ENCODE results near the gene CFAP161.

Gene CFAP161, protein sequence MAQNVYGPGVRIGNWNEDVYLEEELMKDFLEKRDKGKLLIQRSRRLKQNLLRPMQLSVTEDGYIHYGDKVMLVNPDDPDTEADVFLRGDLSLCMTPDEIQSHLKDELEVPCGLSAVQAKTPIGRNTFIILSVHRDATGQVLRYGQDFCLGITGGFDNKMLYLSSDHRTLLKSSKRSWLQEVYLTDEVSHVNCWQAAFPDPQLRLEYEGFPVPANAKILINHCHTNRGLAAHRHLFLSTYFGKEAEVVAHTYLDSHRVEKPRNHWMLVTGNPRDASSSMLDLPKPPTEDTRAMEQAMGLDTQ

DNA sequence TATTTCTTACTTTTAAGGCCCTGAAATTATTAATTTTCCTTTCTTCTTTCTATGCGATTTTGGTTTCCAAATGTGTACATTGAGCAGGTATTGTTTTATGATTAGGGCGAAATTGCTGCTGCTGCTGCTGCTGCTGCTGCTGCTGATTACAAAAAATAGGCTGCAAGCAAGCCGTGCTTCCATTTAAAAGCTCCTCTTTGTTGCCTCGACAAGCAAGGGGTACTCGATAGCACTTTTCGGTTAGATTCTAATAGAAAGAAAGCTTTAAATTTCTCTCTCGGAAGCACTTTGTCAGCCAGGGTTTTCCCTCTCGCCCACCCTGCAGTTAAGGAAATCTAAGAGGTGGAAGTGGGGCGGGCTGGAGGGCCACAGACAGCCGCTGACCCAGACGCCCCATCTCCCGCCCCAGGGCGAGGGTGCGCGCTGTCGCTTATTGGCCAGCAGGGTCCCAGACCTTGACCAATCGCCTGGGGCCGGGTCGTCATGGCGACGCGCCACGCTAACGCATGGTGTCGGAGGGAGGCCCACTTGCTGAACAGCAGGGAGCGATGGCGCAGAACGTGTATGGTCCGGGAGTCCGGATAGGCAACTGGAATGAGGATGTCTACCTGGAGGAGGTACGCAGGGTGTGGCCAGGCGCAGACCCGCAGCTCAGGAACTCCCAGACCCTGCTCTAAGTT, at the start of gene CFAP161:
Gene CFAP161 (plus strand): TSS at position 489 of the 680 bp plus-strand sequence. CDS start 60 bp downstream, at position 549.
- TF ChIP-seq, protein P1, sequence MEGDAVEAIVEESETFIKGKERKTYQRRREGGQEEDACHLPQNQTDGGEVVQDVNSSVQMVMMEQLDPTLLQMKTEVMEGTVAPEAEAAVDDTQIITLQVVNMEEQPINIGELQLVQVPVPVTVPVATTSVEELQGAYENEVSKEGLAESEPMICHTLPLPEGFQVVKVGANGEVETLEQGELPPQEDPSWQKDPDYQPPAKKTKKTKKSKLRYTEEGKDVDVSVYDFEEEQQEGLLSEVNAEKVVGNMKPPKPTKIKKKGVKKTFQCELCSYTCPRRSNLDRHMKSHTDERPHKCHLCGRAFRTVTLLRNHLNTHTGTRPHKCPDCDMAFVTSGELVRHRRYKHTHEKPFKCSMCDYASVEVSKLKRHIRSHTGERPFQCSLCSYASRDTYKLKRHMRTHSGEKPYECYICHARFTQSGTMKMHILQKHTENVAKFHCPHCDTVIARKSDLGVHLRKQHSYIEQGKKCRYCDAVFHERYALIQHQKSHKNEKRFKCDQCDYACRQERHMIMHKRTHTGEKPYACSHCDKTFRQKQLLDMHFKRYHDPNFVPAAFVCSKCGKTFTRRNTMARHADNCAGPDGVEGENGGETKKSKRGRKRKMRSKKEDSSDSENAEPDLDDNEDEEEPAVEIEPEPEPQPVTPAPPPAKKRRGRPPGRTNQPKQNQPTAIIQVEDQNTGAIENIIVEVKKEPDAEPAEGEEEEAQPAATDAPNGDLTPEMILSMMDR (IDR thresholded peaks at IDR 0.05), result no peak

DNA sequence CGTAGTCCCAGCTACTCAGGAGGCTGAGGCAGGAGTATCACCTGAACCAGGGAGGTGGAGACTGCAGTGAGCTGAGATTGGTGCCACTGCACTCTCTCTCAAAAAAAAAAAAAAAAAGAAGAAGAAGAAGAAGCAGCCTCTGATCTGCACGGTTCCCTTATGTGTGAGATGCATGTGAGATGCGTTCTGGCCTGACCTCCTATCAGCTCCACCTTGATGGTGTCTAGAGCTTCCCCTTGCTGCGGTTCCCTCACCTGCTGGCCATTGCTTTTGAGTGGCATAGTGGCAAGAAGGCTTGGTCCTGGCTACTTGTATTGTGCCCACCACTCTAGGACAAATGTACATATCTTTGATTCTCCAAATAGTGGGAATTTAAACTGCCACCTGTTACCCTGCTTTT, 49.4 kb upstream of the CFAP161 start:
- TF ChIP-seq, protein P1 (IDR thresholded peaks at IDR 0.05), result no peak

DNA sequence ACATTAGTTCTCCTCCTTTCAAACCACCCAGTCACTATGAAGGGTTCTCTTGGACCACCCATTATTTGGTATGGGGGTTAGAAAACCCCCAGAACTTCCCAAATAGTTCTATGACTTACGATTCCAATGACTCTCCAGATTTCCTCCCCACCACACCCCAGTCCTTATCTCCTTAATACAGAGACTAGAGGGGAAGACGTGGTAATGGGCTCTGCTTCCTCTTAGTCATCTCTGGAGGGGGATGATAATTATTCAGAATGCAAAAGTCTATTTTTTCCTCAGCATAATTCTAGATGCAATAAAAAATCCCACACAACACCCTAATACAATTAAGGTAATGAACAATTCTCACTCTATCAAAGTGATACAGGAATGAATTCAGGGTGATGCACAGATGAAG, 48.9 kb upstream of the CFAP161 start:
- TF ChIP-seq, protein P1 (IDR thresholded peaks at IDR 0.05), result no peak

DNA sequence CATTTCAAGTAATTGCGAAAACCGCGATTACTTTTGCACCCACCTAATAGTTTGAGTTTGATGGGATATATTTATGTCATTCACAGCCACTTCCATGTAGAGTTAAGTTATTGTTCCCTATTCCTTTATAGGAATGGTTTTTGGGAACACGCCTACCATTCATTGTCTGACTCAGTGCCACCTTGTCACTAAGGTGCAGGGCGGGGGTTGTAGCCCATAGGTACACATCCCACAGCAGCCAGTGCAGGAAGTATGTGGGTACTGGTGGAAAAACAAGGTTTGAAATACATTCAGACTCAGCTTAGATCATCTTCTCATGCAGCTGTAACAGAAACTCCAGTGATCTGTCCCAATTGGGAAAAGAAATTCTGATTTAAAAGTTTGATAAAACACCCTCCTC, 48.2 kb upstream of the CFAP161 start:
- TF ChIP-seq, protein P1 (IDR thresholded peaks at IDR 0.05), result no peak

DNA sequence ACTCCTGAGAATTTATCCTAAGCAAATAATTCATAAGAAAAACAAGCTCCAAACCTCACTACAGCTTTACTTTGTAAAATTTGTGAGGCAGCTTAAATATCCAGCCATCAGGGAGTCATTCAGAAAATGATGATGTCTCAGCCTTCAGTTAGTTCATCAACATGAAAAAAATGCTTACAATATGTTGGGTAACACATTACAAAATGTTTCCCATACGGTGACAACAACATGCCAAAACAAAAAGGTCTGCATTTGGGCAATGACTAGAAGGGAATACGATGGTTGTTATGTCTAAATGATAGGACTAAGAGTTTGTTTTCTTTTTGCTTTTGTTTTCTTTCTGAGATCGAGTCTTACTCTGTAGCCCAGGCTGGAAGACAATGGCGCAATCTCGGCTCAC, 47.0 kb upstream of the CFAP161 start:
- TF ChIP-seq, protein P1 (IDR thresholded peaks at IDR 0.05), result no peak

DNA sequence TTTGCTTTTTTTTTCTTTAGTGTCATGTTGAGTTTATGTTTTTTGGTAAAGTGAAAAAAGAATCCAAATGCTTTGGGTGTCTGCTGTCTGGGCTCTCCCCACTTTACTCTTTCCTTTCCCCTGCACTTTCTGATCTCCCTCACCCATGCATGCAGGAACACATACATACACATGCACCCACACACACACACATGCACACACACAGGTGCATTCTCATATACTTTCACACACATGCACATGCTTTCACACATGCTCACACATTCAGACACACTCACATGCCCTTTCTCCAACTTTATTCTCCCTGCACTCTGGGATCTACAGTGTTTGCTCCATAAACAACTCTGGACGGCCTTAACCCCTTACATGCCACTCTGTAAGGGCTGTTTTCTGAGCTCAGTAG, 46.4 kb upstream of the CFAP161 start:
- TF ChIP-seq, protein P1 (IDR thresholded peaks at IDR 0.05), result no peak

DNA sequence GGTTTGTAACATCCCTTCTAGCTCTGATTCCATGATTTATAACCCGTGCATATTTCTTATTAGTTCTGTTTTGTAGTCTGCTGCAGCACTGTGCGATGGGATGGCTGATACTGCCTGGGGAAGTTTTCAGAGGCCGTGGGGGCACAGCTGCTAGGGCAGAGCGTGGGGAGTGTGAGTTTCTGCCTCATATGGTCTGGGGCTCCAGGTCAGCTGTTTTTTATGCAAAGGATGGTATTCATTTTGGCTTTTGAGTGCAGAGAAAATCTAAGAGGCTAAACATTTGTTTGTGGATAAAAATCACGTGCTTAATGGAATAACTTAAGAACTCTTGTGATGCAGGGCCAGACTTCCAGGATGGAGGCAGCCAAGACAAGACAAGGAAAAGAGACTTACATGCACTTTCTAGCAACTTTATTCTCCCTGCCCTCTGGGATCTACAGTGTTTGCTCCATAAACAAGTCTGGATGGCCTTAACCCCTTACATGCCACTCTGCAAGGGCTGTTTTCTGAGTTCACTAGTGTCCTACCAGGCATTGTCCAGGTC, 45.5 kb upstream of the CFAP161 start:
- TF ChIP-seq, protein P1 (IDR thresholded peaks at IDR 0.05), result no peak

Measured in LNCAP (cell line).